GM18909 (cell line): ENCODE data around the gene TPPP2.

ENCODE experiments used
- ATAC-seq: cut with Tn5 transposase; IDR thresholded peaks from one replicate; pipeline ENCODE4 v1.9.1; 2021; ENCODE audit warnings: mild to moderate bottlenecking; ENCODE audit not compliant: unreplicated experiment, poor library complexity

TPPP2 gene

DNA sequence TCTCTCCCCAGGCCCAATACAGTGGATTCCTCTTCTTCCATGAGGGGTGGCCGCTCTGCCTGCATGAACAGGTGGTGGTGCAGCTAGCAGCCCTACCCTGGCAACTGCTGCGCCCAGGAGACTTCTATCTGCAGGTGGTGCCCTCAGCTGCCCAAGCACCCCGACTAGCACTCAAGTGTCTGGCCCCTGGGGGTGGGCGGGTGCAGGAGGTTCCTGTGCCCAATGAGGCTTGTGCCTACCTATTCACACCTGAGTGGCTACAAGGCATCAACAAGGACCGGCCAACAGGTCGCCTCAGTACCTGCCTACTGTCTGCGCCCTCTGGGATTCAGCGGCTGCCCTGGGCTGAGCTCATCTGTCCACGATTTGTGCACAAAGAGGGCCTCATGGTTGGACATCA lies 43.9 kb downstream of the TPPP2 start:
- ATAC-seq, result no peak

- ATAC-seq, result no peak
Measured at GRCh38 chr14:21074398-21075272, 44.6 kb downstream of the TPPP2 start.

- no peak for ATAC-seq
Measured at GRCh38 chr14:21075719-21076437, 45.9 kb downstream of the TPPP2 start.

GRCh38 chr14:21077672-21078071 lies 47.7 kb downstream of the TPPP2 start:
- ATAC-seq, result no peak

GRCh38 chr14:21078287-21078686 lies 48.3 kb downstream of the TPPP2 start:
- no peak for ATAC-seq

- ATAC-seq, result no peak
Measured at GRCh38 chr14:21078726-21079125, 48.7 kb downstream of the TPPP2 start.

GRCh38 chr14:21081521-21082142 lies 51.6 kb downstream of the TPPP2 start:
- no peak for ATAC-seq
